Raji (cell line): ENCODE data around the gene CERS6.

ENCODE experiments used
- POLR2A ChIP-seq: IDR thresholded peaks from 2 replicates; pipeline ENCODE4 v1.6.1; 2011; ENCODE audit warnings: low read depth, low read length, control low read depth; ENCODE audit not compliant: insufficient read depth

The CERS6 gene

DNA sequence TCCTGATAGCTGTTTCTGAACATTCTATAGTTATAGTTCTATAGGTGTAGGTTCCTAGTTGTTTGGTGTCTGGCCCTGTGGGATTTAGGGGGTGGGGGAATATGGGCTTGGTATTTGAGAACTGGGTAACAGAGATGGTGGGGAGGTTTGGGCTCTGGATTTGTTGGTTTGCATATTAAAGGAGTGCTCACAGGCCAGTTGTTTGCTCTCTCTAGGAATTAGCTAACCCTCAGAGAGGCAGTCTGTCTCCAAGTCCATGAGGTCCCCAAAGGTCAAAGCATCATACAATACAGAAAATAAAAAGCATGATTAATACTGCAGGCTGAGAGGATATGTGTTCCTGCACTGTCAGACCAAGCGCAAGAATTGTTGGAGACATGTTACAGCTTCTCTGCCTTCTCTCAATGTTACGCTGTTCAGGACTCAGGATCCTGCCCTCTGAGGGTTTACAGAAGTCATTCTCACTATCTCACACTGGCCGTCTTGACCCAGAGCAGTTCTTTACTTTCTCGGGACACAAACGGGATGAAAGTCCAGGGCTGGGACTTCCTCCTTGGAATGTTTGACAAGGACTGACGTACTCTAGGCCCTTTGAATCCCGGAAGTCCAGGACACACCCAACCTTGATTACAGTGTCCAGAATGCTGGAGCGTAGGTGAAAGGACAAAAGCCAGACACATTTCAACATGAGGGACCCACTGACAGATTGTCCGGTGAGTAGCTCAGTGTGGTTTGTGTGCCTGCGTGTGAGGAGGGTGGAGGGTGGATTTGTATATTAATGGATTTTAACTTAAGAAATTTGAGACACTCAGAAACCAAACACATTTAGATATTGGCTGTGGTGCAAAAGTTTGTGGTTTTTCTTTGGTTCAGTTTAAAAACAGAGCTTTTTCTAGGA, 346.1 kb downstream of the CERS6 start, which contains the start of gene NOSTRIN:
Gene NOSTRIN, plus strand, starts transcription at position 677 of the 898 bp plus-strand sequence. Its CDS starts 10 bp downstream, at position 687.
- no peak for TF ChIP-seq POLR2A

DNA sequence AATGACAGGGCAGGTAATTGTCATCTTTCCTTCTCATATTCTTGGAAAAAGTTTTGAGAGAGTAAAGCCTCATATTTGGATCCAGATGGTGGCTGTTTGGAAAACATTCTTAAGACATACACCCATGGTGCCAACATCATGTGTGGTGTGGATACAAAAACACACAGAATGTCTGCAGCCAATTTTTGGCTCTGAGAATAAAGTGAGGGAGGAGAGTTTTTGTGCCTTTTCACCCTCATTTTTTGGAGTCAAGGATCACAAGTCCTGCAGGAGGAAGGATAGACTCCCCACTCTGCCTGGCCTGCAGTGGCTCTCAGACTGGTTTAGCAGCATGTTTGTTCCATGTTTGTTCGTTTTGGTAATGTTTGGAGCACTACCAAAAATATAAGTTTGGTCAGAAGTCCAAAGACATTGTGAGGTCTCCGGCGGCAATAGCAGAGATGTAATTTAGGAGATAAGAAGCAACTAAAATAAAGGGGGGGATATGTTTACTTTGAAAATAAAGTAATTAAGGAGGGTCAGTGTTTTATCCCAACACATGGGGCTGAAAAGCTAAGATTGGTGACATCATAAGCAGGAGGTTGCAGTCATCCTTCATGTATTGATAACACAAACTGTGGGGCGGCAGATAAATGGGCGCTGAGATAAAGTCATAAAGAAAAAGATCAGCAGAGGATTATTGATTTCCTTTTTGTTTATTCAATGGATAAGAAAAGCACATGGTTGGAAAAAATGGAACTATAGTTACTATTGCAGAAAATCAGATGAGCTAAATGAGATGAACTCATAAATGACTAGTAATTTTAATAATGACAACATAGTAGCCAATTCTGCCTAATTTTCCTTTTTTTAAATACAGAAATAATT, 347.0 kb downstream of the CERS6 start:
- no peak for TF ChIP-seq POLR2A

DNA sequence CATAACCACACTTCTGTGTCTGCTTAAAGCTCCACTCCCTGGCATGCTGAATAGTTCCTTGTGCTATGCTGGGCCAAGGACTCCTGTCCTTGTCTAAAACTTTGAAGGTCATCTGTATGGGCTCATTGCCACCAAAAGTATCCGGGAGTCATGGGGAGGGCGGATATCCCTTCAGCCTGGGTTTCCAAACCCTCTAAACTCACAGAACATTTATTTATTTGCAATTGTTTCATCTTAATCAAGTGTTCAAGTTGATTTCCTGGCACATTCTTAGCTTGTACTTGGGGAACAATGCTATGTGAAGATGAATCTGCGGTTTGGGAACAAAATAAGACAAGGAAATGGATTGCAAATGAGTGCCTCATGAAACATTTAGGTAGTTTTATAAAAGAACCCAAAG, 348.1 kb downstream of the CERS6 start:
- no peak for TF ChIP-seq POLR2A

DNA sequence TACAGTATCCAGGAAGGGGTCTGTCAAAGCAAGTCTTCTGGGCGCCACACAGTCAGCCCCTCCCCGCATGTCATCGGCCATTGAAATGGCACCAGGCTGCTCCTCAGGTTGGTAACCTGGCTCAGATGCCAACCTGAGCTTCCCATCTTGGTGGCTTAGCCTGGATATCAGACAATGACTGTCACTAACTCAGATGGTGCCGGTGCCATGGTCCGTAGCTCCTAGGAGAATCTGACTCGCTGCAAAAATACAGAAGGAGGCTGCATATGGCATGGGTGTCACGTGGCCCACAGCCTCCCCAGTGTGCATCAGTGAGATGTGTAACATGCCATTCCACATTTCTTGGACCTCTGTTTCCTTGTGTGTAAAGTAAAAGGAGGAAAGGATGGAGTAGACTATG, 349.5 kb downstream of the CERS6 start:
- no peak for TF ChIP-seq POLR2A

DNA sequence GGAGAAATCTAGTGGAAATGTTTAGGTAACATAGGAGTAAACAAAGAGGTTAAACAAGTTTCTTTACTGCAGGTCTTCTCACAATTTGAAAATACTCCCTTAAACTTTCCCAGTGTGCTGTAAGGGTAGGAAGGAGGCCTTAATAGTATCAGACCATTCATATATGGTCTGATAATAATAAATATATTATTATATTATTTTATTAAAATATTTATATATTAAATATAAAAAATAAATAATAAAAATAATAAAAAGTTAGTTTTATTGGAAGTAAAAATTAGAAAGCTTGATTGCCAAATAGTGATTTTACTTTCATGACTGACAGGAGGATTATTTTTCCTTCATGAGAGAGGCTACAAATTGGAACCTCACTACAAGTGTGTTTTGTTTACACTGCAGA, 353.5 kb downstream of the CERS6 start:
- TF ChIP-seq POLR2A = no peak

DNA sequence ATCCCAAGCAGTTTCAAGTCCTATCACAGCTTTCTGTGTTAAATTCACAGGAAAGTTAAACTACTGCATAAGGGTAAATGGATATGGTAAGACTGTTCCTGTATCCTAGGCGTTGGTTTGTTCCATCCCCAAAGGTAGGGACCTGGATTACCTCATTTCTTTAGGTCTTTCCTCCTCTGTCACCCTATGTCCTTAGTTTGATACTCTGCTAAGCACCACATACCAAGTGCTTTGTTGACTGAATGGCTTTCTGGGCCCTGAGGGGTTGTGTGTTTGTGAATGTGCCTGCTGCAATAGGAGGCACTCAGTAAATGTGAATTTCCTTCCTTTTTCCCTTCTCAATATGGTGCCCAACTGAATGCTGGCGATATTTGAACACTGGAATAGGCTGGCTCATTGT, 354.2 kb downstream of the CERS6 start:
- no peak for TF ChIP-seq POLR2A

DNA sequence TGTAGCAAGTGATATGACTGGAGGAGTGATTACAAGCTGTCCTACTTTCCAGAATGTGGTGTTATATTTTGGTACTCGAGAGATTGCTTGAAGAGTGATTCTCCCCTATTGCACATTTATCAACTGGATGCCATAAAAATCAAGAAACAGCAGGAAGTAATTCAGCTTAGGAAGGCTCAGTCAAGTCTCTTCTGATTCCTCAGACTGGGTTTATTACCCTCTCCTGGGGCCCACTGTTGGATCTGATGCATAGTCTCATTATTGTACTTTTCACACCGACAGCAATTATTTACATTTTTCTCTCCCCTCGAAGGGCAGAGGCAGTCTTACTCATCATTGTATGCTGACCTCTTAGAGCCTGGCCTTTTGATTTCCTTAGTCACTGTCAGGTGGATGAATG, 355.6 kb downstream of the CERS6 start:
- TF ChIP-seq POLR2A = no peak

DNA sequence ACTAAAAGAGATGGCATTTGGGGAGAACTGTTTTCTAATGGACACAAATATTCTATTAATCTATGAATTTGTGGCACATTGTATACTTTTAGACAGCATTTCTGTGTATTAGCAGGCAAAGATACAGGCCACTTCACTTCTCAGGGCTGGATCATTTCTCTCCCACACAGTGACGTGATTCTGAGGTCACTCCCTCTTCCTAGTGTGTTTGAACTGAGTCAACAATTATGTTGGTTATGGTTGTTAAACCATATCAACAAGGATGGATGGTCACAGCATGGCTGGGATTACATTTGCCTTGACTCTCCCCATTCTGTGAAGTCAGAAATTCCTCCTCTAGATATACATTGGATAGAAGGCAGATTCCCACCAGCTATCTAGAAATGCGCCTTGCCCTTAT, 358.0 kb downstream of the CERS6 start:
- no peak for TF ChIP-seq POLR2A

DNA sequence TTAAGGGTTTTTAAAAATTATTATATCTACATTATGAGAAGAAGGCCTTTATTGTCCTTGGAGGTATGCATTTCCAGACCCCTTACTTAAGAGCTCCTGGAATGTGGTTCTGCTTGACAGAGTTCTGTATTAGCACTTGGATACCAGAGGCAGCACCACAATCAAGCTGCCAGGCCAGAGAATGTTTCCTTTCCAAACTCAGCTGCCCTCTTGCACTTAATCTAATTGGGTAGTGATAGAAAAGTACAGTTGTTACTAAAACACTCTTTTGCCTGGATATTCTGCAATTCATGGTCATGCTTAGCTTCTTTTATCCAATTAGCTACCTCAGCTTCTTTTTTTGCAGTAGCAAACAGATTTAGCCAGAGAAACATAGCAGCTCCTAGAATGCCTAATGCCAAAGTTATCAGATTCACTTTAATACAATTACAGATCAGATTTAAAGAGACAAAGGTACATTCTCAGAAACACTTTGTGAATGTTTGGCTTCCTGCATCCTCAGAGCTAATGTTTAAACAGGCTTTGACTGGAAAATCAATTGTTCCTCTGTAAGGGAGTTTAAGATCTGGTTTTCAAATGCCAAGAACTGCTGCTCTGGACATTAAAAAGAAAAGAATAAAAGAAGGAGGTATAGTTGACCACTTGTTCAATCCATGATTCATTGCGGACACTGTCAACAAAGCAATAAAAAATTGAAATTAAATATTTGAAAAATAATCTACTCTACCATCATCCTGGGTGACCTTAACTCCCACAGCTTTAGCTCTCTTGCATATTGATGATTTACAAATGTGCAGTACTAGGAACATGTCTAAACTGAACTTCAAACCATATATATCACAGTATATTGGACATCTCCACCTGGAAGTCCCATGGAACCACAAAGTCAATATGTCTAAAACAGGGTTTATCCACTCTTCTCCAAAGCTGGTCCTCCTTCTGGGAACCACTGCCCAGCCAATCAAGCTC, 359.2 kb downstream of the CERS6 start:
- TF ChIP-seq POLR2A = no peak

DNA sequence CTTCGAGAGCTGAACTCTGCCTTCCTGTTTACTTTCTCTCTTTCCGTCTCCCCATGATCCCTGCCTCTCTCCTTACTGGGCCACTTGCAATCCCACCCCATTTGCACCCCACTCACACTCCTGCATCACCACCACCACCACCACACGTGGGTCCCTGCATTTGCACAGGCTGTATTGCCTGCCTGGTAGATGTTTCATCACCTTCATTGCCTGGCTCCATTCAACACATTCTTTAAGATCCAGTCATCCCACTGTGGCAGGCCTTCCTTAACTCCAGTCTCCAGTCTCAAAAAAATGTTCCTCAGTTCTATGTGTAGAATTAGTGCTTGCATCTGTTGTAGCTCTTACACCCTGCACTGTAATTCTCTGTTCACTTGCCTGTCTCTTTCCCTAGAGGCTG, 360.3 kb downstream of the CERS6 start:
- TF ChIP-seq POLR2A = no peak

DNA sequence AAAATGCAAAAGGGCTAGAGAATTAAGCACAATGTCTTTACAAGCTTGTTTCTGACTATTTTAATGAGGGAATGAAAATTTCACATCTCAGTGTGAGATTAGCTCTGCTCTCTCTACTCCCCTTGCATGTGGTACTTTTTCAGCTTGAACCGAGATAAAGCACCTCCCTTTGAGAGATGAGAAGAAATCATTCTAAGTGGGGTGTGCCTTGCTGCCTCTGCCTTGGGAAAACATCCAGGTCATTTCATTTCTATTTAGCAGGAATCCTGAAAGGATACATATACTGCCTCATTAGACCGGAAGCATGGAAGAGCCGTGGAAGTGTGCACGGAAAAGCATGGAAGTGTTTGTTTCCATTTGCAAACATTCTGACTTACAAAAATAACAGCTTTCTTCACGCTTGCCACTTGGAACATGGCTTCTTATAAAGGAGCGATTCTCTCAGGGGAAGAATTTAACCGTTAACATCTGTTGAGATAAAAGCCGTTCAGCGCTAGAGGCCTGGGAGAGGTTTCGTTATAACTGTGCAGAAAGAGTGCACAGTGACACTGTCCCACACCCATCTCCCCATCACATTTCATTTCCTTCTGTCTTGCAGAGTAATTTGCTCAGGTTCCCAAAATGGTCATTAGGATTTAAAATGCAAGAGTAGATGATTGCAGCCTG, 363.1 kb downstream of the CERS6 start:
- no peak for TF ChIP-seq POLR2A

DNA sequence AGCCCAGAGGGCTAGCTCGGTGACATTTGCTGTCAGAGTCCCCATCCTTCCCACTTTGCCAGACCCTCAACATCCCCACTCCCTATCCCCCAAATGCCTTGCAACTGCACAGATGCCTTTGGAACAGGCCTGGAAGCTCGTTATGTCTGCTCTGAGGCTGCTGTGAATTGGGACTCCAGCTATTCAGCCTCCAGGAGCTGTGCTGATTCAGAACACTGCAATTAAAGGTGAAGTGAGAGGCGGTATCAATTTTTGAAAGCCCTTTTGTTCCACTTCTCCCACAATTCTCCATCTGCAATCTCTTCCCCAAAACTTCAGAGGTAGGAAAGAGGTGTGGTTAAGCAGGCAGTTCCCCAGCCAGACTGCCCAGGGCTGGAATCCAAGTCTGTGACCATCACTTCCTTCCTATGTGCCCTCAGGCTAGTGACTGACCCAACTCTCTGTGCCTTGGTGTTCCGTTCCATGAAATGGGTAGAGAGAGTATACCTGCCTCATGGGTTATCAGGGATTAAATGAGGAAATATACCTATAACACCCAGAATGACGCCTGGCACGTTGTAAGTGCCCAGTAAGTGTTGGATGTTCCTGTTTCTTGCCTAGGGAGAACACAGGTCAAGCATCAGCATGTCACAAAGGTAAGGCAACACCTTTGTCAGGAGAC, 363.9 kb downstream of the CERS6 start:
- no peak for TF ChIP-seq POLR2A

DNA sequence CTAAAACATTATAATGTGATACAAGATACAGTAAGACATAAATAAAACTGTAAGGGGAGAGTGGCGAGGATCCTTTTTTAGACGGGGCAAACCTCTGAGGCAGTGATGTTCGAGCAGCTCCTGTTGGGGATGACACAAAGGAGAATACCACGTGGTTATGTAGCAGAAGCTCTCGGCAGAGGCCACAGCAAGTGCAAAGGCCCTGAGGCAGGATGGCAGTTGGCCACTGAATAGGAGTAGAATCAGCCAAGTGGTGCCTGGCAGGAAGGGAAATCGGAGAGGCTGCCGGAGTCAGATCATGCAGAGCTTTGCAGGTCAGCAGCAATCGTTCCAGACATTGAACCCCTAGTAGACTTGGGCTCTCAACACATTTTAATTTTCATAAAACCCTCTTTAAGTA, 365.5 kb downstream of the CERS6 start:
- no peak for TF ChIP-seq POLR2A

DNA sequence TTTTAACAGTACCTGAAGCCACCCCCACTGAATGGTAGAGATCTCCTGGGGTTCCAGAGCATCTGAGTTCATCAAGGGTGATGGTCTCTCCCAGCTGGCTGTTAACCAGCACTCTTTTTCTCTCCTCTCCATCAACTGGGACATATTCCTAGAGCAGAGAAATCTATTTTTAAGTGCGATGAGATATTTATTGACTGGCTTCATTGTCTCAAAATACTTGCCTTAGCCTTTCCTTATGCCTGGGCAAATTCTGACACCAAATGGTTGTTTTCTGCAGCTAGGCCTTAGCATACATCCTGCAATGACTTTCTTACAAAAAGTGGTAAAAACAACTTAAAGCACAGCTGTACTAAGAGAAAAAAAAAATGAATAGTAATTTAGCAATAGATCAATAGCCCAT, 365.9 kb downstream of the CERS6 start:
- TF ChIP-seq POLR2A = no peak
